Right cardiac atrium (tissue), 5 donors: ENCODE measurements around the gene ITGA4. TPM values are rescaled to one million over a fixed set of nuclear protein-coding genes. Genes with fewer than 3 reads are reported as not detected.

Source experiments
- ATAC-seq, 2 donors: fragments of 200-7000 bp; cut with Tn5 transposase; one replicate each; pipeline versions ENCODE4 v1.8.0 to v1.9.1; 2020; ENCODE audit warnings: moderate library complexity in 2 of 2, mild to moderate bottlenecking in 1 of 2
- DNase-seq, 3 donors: peaks; one replicate each; pipeline ENCODE4 v3.0.0-alpha.2; 2020
- H3K27ac ChIP-seq: one replicate; pipeline ENCODE4 v1.5.1; 2013; ENCODE audit warnings: mild to moderate bottlenecking, low read length, control low read depth, moderate library complexity
- H3K27me3 ChIP-seq: one replicate; pipeline ENCODE4 v1.6.1; 2013; ENCODE audit not compliant: control insufficient read depth, insufficient read depth
- H3K4me1 ChIP-seq: one replicate; pipeline ENCODE4 v1.6.1; 2013; ENCODE audit warnings: low read length; ENCODE audit not compliant: control insufficient read depth, insufficient read depth
- H3K4me3 ChIP-seq: one replicate; pipeline ENCODE4 v1.5.1; 2013; ENCODE audit warnings: low read length, control low read depth
- H3K9me3 ChIP-seq: one replicate; pipeline ENCODE4 v1.6.1; 2013; ENCODE audit warnings: low read length; ENCODE audit not compliant: control insufficient read depth
- WGBS: extraction: QIAGEN DNeasy Blood & Tissue Kit; methylation state at CpG from one replicate; pipeline ENCODE4 v1.1.7; 2013; 5-methylcytosine and 5-hydroxymethylcytosine counted together
- intact Hi-C, 4 donors: fragments of 100-400 bp; cut with DNase I; formaldehyde crosslinking; loops; one replicate each; pipeline versions ENCODE4 v1.11.0 to v1.14.0; 2022 to 2023
- polyA plus RNA-seq: library from polyadenylated mRNA; stranded (reverse); fragments of 200-250 nt; gene quantifications from one replicate; pipeline ENCODE4 v1.2.3, GENCODE V29; 2013
- total RNA-seq, 4 donors: library from RNA; stranded (reverse); fragmentation: NEBNext Ultra II Directional; extraction: Animal tissue kit (Norgen Biotek cat#: 25700); gene quantifications; one replicate each; pipeline ENCODE4 v1.2.1, GENCODE V29; 2021
- donor health status: healthy with polysubstance abuse.
- donor health status: DM: no; HTN: yes; CAD: no.
- donor health status: DM: no; HTN: no; CAD: no.
- donor health status: DM: no; HTN: yes; CAD: no; lungs with severe emphysema.
- donor health status: DM: yes; HTN: yes; CAD: no.

Gene ITGA4
- total and polyA plus RNA-seq, 5 donors, result 0.27 to 2.3 (median 1.4) TPM

GRCh38 chr2:181576431-181576830, 119.2 kb downstream of the ITGA4 start:
- no peaks in the 10 kb centered on the region for H3K9me3 ChIP-seq
- intact Hi-C loops, result loop anchor here in 1 of 4 donors (10.0 kb wide), 1 partner anchor 138 kb away; no protein-coding TSS in a partner anchor
- no peaks in the 10 kb centered on the region for H3K27me3 ChIP-seq
- H3K4me3 ChIP-seq, result no peak overlapping the region
- ATAC-seq (no peak), DNase-seq (no peak)
- no peaks in the 10 kb centered on the region for H3K4me1 ChIP-seq
- no peak overlapping the region for H3K27ac ChIP-seq
- 62% methylated on average over 5 of the region's 5 CpGs for WGBS

DNA sequence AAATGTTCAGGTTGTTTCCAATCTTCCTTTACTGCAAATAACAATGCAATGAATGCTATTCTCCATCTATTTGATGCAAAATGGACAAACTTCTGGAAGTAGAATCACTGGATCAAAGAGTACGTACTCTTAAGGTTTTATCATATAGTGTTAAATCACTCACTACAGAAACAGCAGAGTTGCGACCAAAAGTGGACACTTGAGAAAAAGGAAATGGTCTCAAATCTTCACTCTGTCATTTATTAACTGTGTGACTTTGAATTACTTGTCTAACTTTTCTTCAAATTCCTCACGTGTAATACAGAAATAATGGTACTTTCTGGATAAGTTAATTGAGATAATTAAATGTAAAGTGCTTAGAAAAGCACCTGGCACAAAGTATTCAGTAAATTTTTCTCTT, 121.6 kb downstream of the ITGA4 start:
- 56% methylated on average over 3 of the region's 3 CpGs for WGBS
- H3K4me1 ChIP-seq, result no peaks in the 10 kb centered on the region
- no peak for ATAC-seq
- no peaks in the 10 kb centered on the region for H3K27me3 ChIP-seq
- no peaks in the 10 kb centered on the region for H3K9me3 ChIP-seq
- intact Hi-C loops, result loop anchor here in 1 of 4 donors (10.0 kb wide), 1 partner anchor 136 kb away; no protein-coding TSS in a partner anchor
- H3K27ac ChIP-seq, result no peak overlapping the region
- DNase-seq, result no peak
- H3K4me3 ChIP-seq, result no peak overlapping the region

- Histone ChIP-seq H3K27ac (no peak overlapping the region), H3K4me3 (no peak overlapping the region), H3K27me3 (no peaks in the 10 kb centered on the region), H3K9me3 (no peaks in the 10 kb centered on the region), H3K4me1 (no peaks in the 10 kb centered on the region)
- 62% methylated on average over 2 of the region's 2 CpGs for WGBS
- intact Hi-C loops, result no loop called here
- no peak for DNase-seq
- ATAC-seq, result no peak
Observed at GRCh38 chr2:181581534-181581933, 124.3 kb downstream of the ITGA4 start.

GRCh38 chr2:181585732-181586131, 128.5 kb downstream of the ITGA4 start:
- WGBS, result 51% methylated on average over 3 of the region's 3 CpGs
- Histone ChIP-seq H3K27ac (no peak overlapping the region), H3K4me3 (no peak overlapping the region), H3K9me3 (no peaks in the 10 kb centered on the region), H3K27me3 (no peaks in the 10 kb centered on the region), H3K4me1 (no peaks in the 10 kb centered on the region)
- ATAC-seq (no peak), DNase-seq (no peak)
- intact Hi-C loops, result no loop called here

Other genes with a start within 250 kb of the ITGA4 start
- gene CERKL, start 199.7 kb downstream of the ITGA4 start, total RNA-seq, result not detected
- not detected for gene CERKL, start 199.7 kb downstream of the ITGA4 start, polyA plus RNA-seq
- not detected for gene NEUROD1, start 223.1 kb downstream of the ITGA4 start, total RNA-seq
- not detected for gene NEUROD1, start 223.1 kb downstream of the ITGA4 start, polyA plus RNA-seq